Measurements from ENCODE around the gene TBPL1. TPM values are rescaled to one million over a fixed set of nuclear protein-coding genes. Genes with fewer than 3 reads are reported as not detected.

TBPL1 gene
- total and polyA plus RNA-seq, 2 of the 8 experiments (the other 6 are each of a cell fraction or from before 2014, with no cell fraction given) = 32.5 to 67.0 TPM

GRCh38 chr6:133964702-133965101 lies 11.7 kb downstream of the TBPL1 start (continued):
- TF ChIP-seq MAX (IDR thresholded peaks at IDR 0.05) = no peak
- no peak for TF ChIP-seq TEAD4 (IDR thresholded peaks at IDR 0.05; ENCODE audit: low read depth, low read length)
- TF ChIP-seq RNF2 (IDR thresholded peaks at IDR 0.05; ENCODE audit: borderline replicate concordance, low read depth, low read length, missing control alignments, poor library complexity, severe bottlenecking) = no peak
- no peak for TF ChIP-seq TAF1 (IDR thresholded peaks at IDR 0.05; ENCODE audit: low read depth, low read length)
